Esophagus squamous epithelium (tissue), 4 donors: Measurements from ENCODE around the gene CDC42BPA.

Experiments used
- POLR2A ChIP-seq, 4 donors: fragments of 450-650 bp; IDR thresholded peaks; one replicate each; pipeline ENCODE4 v1.6.1; 2017; ENCODE audit warnings: antibody characterized with exemption in 4 of 4, mild to moderate bottlenecking in 4 of 4, moderate library complexity in 3 of 4
- TF ChIP-seq, protein P1 (sequence below), 6 experiments: fragments of 450-650 bp in 4 of 6; fragments of 200-600 bp in 2 of 6; sonication (generic) in 2 of 6; IDR thresholded peaks; one replicate each; pipeline ENCODE4 v1.5.1; 2016 to 2019; ENCODE audit warnings: antibody characterized with exemption in 6 of 6, mild to moderate bottlenecking in 4 of 6, moderate library complexity in 4 of 6

GRCh38 chr1:227155688-227156087 lies 162.6 kb downstream of the CDC42BPA start:
- no peak for TF ChIP-seq POLR2A (IDR thresholded peaks at IDR 0.05)
- TF ChIP-seq, protein P1, sequence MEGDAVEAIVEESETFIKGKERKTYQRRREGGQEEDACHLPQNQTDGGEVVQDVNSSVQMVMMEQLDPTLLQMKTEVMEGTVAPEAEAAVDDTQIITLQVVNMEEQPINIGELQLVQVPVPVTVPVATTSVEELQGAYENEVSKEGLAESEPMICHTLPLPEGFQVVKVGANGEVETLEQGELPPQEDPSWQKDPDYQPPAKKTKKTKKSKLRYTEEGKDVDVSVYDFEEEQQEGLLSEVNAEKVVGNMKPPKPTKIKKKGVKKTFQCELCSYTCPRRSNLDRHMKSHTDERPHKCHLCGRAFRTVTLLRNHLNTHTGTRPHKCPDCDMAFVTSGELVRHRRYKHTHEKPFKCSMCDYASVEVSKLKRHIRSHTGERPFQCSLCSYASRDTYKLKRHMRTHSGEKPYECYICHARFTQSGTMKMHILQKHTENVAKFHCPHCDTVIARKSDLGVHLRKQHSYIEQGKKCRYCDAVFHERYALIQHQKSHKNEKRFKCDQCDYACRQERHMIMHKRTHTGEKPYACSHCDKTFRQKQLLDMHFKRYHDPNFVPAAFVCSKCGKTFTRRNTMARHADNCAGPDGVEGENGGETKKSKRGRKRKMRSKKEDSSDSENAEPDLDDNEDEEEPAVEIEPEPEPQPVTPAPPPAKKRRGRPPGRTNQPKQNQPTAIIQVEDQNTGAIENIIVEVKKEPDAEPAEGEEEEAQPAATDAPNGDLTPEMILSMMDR (IDR thresholded peaks at IDR 0.05), result no peak
